ENCODE results near the gene ZFAND3. TPM values are rescaled to one million over a fixed set of nuclear protein-coding genes. Genes with fewer than 3 reads are reported as not detected.

The ZFAND3 gene
- total RNA-seq, 1 donor from 2014 or later, result 31.2 TPM

GRCh38 chr6:38192487-38192886 lies 373.0 kb downstream of the ZFAND3 start:
- Histone ChIP-seq H3K4me3 (no peak overlapping the region), H3K27ac (no peak overlapping the region), H3K4me1 (no peaks in the 10 kb centered on the region), H3K36me3 (no peaks in the 10 kb centered on the region), H3K9me3 (no peaks in the 10 kb centered on the region), H3K27me3 (no peaks in the 10 kb centered on the region)
- intact Hi-C loops (cut with DNase I), result no loop called here
- DNase-seq (ENCODE audit: extremely low spot score in 2 of 2), result no peak
- TF ChIP-seq POLR2AphosphoS5 (IDR thresholded peaks at IDR 0.05; ENCODE audit: insufficient read depth in 1 of 2, low read depth in 1 of 2) (no peak), CTCF (IDR thresholded peaks at IDR 0.05) (no peak), POLR2A (IDR thresholded peaks at IDR 0.05) (no peak)

- DNase-seq (ENCODE audit: extremely low spot score in 2 of 2), result no peak
- TF ChIP-seq CTCF (IDR thresholded peaks at IDR 0.05) (no peak), POLR2A (IDR thresholded peaks at IDR 0.05) (no peak), POLR2AphosphoS5 (IDR thresholded peaks at IDR 0.05; ENCODE audit: insufficient read depth in 1 of 2, low read depth in 1 of 2) (no peak)
- Histone ChIP-seq H3K27me3 (no peaks in the 10 kb centered on the region), H3K4me3 (no peak overlapping the region), H3K4me1 (no peaks in the 10 kb centered on the region), H3K27ac (no peak overlapping the region), H3K36me3 (no peaks in the 10 kb centered on the region), H3K9me3 (no peaks in the 10 kb centered on the region)
- intact Hi-C loops (cut with DNase I), result no loop called here
Measured at GRCh38 chr6:38193051-38193450, 373.5 kb downstream of the ZFAND3 start.

- Histone ChIP-seq H3K36me3 (no peaks in the 10 kb centered on the region), H3K27me3 (no peaks in the 10 kb centered on the region), H3K4me3 (no peak overlapping the region), H3K9me3 (no peaks in the 10 kb centered on the region), H3K27ac (no peak overlapping the region), H3K4me1 (no peaks in the 10 kb centered on the region)
- no peak for DNase-seq (ENCODE audit: extremely low spot score in 2 of 2)
- no peak for TF ChIP-seq CTCF (IDR thresholded peaks at IDR 0.05)
- TF ChIP-seq POLR2AphosphoS5 (IDR thresholded peaks at IDR 0.05; ENCODE audit: insufficient read depth in 1 of 2, low read depth in 1 of 2), result no peak
- no peak for TF ChIP-seq POLR2A (IDR thresholded peaks at IDR 0.05)
- intact Hi-C loops (cut with DNase I), result no loop called here
Measured at GRCh38 chr6:38193481-38194281, 374.2 kb downstream of the ZFAND3 start.

- DNase-seq (ENCODE audit: extremely low spot score in 2 of 2), result no peak
- H3K9me3 ChIP-seq, result no peaks in the 10 kb centered on the region
- no peaks in the 10 kb centered on the region for H3K4me1 ChIP-seq
- H3K27me3 ChIP-seq, result no peaks in the 10 kb centered on the region
- no peak overlapping the region for H3K27ac ChIP-seq
- TF ChIP-seq POLR2AphosphoS5 (IDR thresholded peaks at IDR 0.05; ENCODE audit: insufficient read depth in 1 of 2, low read depth in 1 of 2) (no peak), CTCF (IDR thresholded peaks at IDR 0.05) (no peak), POLR2A (IDR thresholded peaks at IDR 0.05) (no peak)
- intact Hi-C loops (cut with DNase I), result no loop called here
- no peak overlapping the region for H3K4me3 ChIP-seq
- no peaks in the 10 kb centered on the region for H3K36me3 ChIP-seq
Measured at GRCh38 chr6:38194282-38194572, 374.7 kb downstream of the ZFAND3 start.

- DNase-seq (ENCODE audit: extremely low spot score in 2 of 2), result peak in 1 of 2 donors; percentile 42
Measured at GRCh38 chr6:38194589-38194988, 375.1 kb downstream of the ZFAND3 start.

More at GRCh38 chr6:38194589-38194988, 375.1 kb downstream of the ZFAND3 start:
- Histone ChIP-seq H3K36me3 (no peaks in the 10 kb centered on the region), H3K4me1 (no peaks in the 10 kb centered on the region), H3K4me3 (no peak overlapping the region), H3K27me3 (no peaks in the 10 kb centered on the region), H3K9me3 (no peaks in the 10 kb centered on the region), H3K27ac (no peak overlapping the region)
- TF ChIP-seq CTCF (IDR thresholded peaks at IDR 0.05) (no peak), POLR2A (IDR thresholded peaks at IDR 0.05) (no peak), POLR2AphosphoS5 (IDR thresholded peaks at IDR 0.05; ENCODE audit: insufficient read depth in 1 of 2, low read depth in 1 of 2) (no peak)
- intact Hi-C loops (cut with DNase I), result no loop called here
